CD1c-positive myeloid dendritic cell (primary cell): Measurements from ENCODE around the gene DENND4A.

Experiments
- DNase-seq: peaks from one replicate; pipeline ENCODE4 v3.0.0-alpha.2; 2016; ENCODE audit errors: extremely low spot score

Gene DENND4A

DNA sequence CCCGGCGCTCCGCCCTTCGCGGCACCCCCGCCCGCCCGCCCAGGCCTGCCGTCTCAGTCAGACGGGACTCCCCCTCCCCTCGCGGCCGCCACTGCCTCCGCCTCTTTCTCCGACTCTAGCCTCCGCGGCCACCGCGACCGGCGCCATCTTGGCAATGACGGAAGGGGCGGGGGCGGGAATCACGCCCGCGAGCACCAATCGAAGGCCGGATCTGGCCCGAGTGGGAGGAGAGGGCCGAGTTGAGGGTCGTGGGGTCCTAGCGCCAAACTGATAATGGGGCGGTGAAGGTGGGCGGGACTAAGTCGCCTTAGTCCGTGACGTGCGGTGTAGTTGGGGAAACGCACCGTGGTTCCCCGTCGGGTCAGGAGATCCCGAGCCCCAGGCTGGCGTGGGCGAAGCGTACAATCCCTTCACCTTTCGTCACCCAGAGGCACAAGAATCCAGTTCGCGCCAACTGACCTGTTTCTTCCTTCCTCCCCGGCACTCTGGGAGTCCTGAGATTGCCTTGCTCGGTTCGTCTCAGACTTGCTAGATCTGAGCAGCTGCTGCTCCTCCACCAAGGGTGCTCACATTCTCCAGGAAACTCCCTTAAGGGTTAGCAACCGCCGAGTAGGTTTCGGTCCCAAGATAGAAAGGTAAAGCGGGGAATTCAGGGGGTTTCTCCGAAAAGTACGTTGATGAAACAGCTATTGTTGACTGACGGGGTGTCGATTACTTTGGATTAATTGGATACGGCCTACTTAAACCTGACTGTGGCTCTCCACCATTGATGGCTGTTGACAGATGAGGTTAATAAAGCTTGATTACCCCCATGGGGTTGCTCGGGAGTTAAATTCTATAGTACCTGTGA, at the start of gene DENND4A:
Gene DENND4A (minus strand): TSS at position 156 of the 850 bp plus-strand sequence. CDS start 35,843 bp downstream, outside the sequence.
- DNase-seq, result peak; percentile 99

DNA sequence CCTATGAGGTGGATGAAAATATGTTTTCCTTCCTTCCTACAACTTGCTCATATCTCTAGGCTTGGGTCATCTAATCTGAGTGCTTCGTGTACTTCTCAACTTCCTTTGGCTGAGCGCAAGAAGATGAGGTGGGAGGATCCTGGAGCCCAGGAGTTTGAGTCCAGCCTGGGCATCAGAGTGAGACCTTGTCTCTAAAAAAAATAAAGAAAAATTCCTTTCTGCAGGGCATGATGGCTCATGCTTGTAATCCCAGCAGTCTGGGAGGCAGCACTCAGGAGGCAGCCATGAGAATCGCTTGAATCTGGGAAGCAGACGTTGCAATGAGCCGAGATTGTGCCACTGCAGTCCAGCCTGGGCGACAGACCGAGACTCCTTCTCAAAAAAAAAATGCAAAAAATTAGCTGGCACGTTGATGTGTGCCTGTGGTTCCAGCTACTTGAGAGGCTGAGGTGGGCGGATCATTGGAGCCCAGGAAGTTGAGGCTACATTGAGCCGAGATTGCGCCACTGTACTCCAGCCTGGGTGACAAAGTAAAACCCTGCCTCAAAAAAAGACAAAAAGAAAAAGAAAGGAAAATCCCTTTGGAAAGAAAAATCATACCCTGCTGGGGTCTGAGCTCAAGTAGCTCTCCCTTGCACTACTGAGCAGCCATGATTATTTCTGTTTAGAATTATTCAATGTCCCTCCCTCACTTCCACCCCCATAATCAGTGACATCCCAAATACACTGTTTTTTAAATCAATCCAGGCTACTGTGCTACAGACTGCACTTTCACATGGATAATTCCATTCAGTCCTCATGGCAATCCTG, 49.2 kb upstream of the DENND4A start:
- DNase-seq, result peak; percentile 70

DNA sequence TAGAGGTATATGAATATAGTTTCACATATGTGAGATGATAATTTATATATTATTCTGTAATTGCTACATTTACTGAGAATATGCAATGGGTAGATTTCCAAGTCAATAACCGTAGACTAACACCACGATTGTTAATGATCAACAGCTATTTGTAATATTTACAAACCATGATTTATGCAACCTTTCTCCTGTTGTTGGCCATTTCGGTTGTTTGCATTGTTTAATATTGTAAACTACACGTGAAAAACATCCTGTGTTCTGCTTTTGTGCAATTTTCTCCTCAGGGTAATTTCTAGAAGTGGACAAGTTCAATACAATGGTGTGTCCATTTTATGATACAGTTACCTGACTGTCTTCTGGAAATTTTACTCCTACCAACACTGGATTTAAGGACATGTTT, 47.9 kb upstream of the DENND4A start:
- DNase-seq, result no peak

DNA sequence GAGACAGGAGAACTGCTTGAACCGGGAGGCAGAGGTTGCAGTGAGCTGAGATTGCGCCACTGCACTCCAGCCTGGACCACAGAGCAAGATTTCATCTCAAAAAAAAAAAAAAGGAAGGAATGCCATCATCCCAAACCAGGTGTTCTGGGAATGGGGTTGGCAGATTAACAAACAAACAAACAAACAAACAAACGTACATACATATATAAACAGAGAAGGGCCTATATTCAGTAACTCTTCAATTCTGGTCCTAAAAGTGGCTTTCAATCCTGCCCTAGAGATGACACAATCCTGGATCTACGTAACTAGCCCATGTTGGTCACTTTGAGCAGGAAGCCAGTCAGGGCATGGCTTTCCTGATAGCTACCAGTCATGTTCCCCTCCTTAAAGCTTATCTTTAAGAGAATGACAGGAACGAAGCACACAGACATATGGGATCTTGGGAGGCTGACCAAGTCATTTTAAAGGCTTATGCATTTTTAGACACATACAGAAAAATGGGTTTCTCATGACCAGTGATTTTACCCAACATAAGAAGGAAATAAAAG, 47.3 kb upstream of the DENND4A start:
- no peak for DNase-seq

DNA sequence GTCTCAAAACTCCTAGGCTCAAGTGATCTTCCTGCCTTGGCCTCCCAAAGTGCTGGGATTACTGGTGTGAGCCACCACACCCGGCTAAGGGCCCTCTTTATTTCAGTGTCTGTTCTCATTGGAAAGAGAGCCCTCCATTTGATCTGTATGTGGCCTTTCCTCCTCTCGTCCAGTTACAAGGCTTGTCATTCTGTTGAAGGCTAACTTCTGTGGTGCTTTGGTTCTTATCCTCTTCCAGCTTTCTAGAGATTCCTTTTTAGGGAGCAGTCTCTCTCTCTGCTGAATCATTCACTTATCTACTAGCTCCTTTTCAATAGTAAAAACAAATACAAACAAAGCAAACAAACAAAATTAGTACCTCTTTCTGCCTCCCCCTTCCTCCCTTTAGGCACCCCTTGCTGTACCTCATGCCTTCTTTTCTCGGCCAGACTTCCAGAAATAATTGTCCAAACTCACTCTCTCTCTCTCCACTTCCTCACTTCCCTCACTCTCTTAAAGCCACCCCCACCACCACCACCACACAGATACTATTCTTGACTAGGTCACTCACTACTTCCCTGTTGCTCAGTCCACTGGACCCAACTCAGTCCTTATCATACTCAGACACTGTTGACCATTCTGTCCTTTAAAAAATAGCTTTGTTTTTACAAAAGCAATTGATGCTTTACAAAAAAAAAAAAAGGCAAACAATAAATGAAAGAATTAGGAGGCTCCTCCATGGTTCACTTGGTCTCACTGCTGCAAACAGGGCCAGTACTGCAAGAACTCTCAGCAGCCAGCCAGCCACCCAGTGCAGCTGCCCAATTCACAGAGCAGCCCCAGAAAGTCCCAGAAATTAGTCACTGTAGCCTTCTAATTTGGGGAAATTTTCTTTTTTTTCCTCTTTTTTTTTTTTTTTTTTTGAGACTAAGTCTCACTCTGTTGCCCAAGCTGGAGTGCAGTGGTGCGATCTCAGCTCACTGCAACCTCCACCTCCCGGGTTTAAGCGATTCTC, 45.5 kb upstream of the DENND4A start:
- peak; percentile 35 for DNase-seq

DNA sequence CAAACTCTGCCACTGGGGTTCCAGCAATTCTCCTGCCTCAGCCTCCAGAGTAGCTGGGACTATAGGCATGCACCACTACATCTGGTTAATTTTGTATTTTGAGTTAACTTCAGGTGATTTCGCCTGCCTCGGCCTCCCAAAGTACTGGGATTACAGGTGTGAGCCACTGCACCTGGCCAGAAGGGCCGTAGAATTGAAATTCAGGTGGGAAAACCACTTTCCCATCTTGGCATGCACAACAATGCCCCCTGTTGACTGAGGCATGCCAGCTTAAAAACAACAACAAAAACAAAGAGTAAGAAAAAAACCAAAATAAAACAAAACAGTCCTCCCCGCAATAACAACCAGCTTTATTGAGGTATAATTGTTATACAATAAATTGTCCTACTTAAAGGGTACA, 44.6 kb upstream of the DENND4A start:
- no peak for DNase-seq

DNA sequence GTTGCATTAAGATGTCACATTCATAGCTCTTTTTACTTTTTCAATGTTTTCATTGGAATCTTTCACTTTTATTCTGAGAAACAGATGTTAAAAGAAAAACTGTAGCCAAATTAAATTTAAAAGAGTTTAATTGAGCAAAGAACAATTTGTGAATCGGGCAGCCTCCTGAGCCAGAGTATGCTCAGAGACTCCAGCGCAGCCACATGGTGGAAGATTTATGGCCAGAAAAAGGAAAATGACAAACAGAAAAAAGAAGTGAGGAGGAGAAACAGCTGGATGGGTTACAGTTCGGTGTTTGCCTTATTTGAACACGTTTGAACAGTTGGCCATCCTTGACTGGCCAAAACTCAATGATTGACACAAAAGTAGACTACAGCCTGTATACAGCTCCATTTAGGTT, 43.4 kb upstream of the DENND4A start:
- DNase-seq, result no peak

DNA sequence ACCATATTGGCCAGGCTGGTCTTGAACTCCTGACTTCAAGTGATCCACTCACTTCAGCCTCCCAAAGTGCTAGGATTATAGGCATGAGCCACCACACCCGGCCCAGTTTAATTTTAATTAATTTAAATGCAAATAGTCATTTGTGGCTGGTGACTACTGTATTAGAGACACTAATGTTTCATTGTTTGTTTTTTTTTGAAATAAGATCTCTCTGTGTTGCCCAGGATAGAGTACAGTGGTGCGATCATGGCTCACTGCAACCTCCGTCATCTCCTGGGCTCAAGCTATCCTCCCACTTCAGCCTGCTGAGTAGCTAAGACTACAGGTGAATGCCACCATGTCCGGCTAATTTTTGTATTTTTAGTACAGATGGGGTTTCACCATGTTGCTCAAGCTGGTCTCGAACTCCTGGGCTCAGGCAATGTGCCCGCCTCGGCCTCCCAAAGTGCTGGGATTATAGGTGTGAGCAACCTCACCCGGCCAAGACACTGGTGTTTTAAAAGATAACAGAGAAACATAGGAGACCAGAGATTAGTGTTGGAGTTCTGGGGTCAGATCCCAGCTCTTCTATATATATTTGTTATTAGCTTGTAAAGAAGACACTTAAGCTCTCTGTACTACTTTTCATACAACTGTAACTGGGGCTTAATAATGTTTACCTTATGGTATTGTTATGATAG, 42.6 kb upstream of the DENND4A start:
- no peak for DNase-seq

DNA sequence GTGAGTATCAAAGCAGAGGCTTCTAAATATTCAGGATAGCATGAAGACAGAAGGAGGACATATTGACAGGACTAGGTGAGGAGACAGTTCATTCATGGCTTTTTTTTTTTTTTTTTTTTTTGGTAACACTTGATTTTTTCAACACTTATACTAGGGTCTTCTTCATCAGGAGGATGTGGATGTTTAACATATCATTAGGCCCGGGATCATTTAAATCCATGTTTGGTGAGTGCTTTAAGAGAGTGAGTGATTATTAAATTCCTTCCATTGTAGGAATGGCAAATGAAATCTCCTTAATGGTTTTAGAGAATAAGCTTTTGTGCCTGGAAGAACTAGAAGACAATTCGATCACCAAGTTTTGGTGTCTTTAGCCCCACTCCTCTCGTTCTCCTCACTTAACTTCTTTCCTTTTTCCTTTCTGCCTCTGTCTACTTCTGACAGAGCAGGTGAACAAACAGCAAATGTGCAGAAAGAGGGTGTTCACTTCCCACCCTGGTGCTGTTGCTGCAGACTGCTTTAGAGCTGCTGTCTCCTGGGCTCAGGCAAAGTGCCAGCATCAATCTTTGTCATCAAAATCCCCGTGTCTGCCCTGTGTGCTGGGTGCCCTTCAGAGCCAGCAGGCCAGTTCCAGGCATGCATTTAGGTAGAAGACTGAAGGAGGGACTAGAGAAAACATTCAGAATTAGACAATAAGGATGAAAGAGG, 41.6 kb upstream of the DENND4A start:
- no peak for DNase-seq

DNA sequence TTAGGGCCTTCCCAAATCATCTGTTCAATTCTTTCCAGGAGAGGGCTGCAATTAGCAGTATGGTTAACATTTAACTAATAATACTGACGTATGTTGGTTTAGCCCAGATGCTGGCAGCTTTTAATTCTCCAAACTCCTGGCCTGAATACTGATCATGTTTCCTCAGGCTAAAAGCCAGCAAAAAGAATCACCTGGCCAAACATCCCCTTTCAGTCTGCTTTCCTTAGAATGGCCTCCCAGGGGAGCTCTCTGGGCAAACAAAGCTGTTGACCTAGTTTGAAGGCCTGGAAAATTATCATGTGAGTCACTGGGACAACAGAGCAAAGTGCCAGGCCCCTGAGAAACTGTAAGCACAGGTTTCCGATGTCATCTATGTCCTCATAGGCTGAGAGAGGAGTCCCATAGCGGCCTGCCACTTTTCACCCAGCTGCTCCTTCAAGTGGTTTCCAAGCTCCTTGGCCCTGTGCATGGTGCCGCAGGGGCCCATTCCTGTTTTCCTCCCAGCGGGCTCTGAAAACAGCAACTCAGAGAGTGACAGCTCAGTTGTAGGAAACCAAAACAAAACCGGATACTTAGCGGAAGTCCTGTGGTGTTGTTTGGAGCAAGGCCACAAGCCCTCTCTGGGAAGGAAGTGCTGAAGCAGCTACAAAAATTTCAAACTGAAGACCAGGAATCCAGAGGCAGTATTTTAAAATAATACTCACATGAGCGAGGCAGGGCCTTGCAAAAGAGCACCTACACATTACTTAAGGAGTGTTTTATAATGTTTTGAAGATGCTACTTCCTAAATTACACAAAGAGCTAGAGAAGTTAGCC, 40.7 kb upstream of the DENND4A start:
- DNase-seq, result peak; percentile 84

DNA sequence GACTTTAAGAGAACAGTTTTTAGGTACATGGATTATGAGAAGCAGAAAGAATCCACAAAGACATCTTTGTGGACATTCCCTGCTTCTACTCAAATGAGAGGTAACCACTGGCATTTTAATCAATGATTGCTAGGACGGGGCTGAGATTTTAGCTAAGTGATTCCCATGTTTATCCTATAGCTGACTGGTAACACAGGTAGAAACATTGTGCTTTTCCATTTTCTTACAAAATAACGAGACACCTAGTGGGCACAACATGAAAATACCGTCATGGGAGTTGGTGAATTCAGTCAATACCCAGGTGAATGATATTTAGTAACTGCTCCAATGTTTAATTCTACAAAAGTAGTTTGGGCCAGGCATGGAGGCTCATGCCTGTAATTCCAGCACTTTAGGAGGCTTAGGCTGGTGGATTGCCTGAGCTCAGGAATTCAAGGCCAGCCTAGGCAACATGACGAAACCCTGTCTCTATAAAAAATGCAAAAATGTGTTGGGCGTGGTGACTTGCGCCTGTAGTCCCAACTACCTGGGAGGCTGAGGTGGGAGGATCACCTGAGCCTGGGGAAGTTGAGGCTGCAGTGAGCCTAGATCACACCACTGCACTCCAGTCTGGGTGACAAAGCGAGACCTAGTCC, 37.2 kb upstream of the DENND4A start:
- no peak for DNase-seq

DNA sequence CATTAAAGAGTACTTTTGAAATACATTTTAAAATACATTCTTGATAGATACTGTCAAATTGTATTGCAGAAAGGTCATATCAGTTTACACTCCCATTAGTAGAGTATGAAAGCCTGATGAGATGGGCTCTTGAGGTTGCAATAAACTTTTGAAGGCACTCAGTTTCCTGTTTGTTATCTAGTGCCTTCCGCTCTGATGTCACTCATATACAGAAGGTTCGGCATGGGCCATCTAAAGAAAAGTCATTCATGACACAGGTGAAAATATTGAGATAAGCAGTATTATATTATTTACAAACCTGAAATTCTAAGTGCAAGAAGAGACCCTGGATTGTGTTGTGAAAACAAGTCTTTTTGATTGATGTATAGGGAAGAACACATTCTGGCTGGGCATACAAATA, 36.5 kb upstream of the DENND4A start:
- no peak for DNase-seq

DNA sequence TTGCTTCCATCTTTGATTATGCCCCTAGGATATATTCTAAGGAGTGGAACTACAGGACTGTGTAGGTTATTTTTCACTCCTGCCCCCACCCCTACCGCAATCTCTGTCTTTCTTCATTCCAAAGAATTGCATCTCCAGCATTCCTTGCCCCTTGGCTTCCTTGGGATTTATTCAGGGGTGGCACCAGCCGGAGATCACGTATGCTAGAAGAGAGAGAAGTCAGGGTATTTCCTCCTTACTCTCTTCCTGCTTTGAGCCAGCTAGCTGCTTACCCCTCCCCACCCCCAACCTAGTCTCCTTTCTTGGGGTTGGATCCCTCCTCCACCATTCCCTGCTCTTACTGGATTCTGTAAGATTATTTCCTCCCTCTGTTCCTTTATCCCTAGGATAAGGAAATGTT, 35.0 kb upstream of the DENND4A start:
- no peak for DNase-seq

DNA sequence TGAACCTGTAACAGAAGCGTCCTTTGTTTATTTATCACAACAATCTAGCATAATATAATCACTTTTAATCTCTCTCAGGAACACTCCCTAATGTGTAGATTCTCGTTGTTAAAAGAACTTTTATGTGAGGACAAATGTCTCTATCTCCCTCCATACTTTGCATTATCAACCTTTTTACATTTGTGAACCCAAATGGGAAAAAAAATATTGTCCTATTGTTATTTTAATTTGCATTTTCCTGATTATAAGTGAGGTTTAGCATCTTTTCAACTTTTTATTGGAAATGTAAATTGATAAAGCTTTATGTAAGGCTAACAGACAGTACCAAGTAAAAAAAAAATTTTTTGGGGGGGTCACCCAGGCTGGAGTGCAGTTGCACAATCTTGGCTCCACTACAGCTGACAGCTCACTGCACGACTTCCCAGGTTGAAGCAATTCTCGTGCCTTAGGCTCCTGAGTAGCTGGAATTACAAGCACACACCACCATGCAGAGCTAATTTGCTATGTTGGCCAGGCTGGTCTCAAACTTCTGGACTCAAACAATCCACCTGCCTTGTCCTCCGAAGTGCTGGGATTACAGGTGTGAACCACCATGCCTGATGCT, 33.0 kb upstream of the DENND4A start:
- no peak for DNase-seq

DNA sequence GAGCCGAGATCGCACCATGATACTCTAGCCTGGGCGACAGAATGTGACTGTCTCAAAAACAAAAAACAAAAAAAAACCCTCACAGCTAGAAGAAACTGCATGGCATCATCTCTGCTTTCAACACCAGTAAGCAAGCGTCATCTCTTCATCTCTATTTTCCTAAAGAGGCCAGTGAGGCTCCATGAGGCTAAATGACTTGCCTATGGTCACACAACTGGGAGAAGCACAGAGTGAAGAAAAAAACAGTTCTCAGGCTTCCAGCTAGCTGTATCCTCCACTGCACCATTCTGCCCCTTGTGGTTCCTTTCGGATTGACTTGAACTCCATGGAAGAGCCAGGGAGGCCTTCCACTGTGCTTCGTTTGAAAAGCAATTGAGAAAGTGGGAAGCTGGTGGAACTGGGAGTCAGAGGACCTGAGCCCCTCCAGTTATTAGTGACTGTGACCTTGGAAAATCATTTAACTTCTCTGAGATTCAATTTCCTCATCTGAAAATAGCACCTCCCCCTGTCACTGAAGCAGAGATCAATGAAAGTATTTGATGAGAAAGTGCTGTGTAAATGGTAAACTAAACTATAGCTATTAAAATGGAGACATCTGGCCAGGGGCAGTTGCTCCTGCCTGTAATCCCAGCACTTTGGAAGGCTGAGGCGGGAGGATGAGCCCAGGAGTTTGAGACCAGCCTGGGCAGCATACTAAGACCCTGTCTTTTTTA, 32.1 kb upstream of the DENND4A start:
- peak; percentile 55 for DNase-seq

DNA sequence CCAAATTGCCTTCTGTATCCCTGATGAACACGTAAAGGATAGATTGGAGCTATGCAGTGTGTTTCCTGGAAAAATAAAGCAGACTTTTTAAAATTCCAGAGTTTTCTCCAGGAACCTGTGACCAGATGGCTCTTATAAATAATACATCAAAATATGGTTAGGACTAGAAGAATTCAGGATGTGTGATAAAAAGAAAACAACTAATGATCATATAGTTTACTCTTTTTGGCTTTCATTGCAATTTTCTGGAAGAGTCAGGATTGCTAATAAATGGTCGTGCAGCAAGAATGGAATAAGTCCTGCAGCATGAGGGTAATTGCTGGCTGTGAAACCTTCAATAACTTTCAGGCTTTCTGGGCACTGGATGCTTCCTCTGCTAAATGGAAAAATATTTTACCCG, 30.2 kb upstream of the DENND4A start:
- DNase-seq, result no peak

DNA sequence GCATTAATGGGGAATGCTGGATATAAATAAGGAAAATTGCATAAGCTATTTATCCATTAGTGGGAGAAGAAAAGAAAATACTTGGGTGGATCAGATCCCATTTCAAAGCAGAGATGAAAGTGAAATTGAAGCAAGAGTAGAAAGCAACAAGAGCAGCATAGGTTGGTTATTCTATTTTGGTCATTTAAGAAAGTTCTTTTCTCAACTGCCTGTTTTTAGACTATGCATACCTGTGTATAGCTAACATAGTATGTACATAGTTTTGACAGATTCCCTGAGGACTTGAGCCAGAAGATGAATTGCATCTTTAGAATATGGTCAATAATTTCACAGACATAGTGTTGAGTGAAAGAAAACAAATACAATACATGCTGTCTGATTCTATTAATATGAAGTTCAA, 29.0 kb upstream of the DENND4A start:
- DNase-seq, result no peak

DNA sequence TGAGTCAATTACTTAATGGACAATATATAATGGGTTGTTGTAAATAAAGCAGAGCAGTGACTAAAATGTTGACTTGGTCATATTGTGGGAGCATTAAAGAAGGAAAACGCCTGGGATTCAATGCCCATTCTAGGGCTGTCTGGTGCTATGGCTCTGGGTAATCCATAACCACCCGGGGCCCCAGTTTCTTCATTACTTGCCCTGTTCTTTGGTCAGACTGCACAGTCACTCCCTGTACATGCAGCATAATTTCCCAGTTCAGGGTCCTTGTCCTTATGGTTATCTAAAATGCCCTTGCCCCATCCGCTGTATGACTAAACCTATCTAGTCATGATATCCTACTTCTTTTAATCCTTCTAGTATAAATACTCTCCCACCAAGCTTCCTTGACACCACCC, 27.5 kb upstream of the DENND4A start:
- peak; percentile 60 for DNase-seq
